GM06990 (cell line): ENCODE results near the gene TMEM164.

ENCODE experiments used
- DNase-seq: peaks from one replicate; pipeline ENCODE4 v3.0.0-alpha.2; 2011; ENCODE audit not compliant: insufficient read length; ENCODE audit errors: extremely low read depth
- H3K27me3 ChIP-seq: replicated peaks from 2 replicates; pipeline ENCODE4 v1.6.0; 2011; ENCODE audit warnings: low read length; ENCODE audit not compliant: control insufficient read depth, insufficient read depth
- H3K36me3 ChIP-seq: 2 replicates; pipeline ENCODE4 v1.5.1; 2011; ENCODE audit warnings: low read length; ENCODE audit not compliant: control insufficient read depth, insufficient read depth
- H3K4me3 ChIP-seq: replicated peaks from 2 replicates; pipeline ENCODE4 v1.5.1; 2011; ENCODE audit warnings: low read depth, mild to moderate bottlenecking, control low read depth, low read length
- CTCF ChIP-seq: IDR thresholded peaks from 2 replicates; pipeline ENCODE4 v1.5.1; 2011; ENCODE audit warnings: low read length, control low read depth, mild to moderate bottlenecking, inconsistent platforms; ENCODE audit not compliant: insufficient read depth, poor library complexity, severe bottlenecking

Gene TMEM164

GRCh38 chrX:110114260-110114776 is 111.4 kb downstream of the TMEM164 start:
- no peak for DNase-seq
- Histone ChIP-seq H3K36me3 (no peaks in the 10 kb centered on the region), H3K27me3 (no peaks in the 10 kb centered on the region), H3K4me3 (no peak overlapping the region)
- TF ChIP-seq CTCF: no peak

DNA sequence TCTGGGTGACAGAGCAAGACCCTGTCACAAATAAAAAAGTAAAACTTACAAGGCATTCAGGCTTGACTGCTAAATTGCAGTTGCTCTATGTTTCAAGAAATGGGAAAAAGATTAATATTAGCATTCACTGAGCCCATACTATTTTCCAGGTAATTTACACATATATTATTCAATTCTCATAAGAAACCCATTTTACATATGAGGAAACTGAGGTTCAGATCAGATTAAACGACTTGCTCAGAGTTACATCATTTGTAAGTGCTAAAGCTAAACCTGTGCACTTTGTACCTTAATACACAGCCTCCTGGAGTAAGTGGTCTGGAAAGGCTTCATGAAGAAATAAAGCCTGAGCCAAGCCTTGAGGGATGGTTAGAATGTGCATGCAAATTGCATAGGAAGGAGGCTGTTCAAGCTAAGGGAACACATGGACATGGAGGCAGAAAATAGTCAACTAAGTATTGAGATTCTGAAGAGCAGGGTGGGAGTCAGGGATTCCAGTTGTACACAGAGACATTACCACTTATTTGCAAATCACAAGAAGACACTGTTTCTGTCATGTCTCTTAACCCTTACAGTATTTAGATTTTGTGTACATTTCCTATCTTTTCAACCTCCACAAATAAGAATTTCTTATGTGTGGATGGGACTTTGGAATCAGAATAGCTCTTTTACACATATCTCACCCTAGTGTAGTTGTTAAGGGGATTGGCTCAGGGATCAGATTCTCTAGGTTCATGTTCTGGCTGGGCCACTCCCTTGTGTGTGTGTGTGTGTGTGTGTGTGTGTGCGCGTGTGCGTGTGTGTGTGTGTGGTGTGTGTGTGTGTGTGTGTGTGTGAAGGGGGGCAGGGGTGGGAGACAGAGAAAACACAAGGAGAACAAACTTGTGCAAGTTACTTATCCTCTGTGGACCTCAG is 113.4 kb downstream of the TMEM164 start:
- Histone ChIP-seq H3K4me3 (no peak overlapping the region), H3K27me3 (no peaks in the 10 kb centered on the region), H3K36me3 (no peaks in the 10 kb centered on the region)
- DNase-seq: no peak
- no peak for TF ChIP-seq CTCF

DNA sequence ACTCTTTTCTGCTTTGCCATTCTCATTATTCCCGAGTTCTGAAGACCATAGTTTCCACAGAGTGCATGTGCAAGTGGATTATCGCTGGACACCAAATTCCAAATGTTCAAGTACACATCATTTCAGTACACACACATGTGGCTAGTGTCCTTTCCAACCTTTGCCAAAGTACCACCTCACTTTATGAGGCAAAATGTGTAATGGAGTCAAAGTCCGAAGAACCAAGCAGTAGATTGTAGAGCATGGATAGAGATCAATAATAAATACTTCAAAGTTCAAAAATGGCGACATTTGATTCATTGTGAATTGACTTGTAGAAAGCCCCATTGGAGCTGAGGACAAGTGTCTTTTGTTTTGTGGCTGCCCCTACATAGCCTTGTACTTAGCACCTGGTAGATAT is 115.6 kb downstream of the TMEM164 start:
- Histone ChIP-seq H3K4me3 (no peak overlapping the region), H3K27me3 (no peaks in the 10 kb centered on the region), H3K36me3 (no peaks in the 10 kb centered on the region)
- no peak for TF ChIP-seq CTCF
- no peak for DNase-seq

GRCh38 chrX:110119480-110119879 is 116.6 kb downstream of the TMEM164 start:
- no peak overlapping the region for H3K4me3 ChIP-seq
- no peaks in the 10 kb centered on the region for H3K36me3 ChIP-seq
- no peak for DNase-seq
- H3K27me3 ChIP-seq: no peaks in the 10 kb centered on the region
- TF ChIP-seq CTCF: no peak

GRCh38 chrX:110120025-110120424 is 117.1 kb downstream of the TMEM164 start:
- Histone ChIP-seq H3K4me3 (no peak overlapping the region), H3K27me3 (no peaks in the 10 kb centered on the region), H3K36me3 (no peaks in the 10 kb centered on the region)
- no peak for DNase-seq
- no peak for TF ChIP-seq CTCF
